Endometrial microvascular endothelial cells (primary cell): ENCODE results near the gene ZACN. TPM values are rescaled to one million over a fixed set of nuclear protein-coding genes. Genes with fewer than 3 reads are reported as not detected.
"Not testable (repeated sequence)": the region's sequence is repeated elsewhere in the genome, so short reads cannot be mapped to it uniquely, and the experiment has no call there.

Source experiments
- in situ Hi-C: cut with HindIII; loops from 2 replicates; pipeline ENCODE4 v1.10.0; 2017; ENCODE audit warnings: low sequenced_read_pairs, low pct_unique_long_range_greater_than_20kb; ENCODE audit errors: inconsistent ontology term
- total RNA-seq: library from RNA; depleted of rRNA; stranded (reverse); fragments of >200 nt; gene quantifications from one replicate; pipeline ENCODE4 v1.2.3, GENCODE V29; 2015; ENCODE audit errors: inconsistent ontology term

The ZACN gene
- total RNA-seq, 1 donor from 2014 or later, result not detected

DNA sequence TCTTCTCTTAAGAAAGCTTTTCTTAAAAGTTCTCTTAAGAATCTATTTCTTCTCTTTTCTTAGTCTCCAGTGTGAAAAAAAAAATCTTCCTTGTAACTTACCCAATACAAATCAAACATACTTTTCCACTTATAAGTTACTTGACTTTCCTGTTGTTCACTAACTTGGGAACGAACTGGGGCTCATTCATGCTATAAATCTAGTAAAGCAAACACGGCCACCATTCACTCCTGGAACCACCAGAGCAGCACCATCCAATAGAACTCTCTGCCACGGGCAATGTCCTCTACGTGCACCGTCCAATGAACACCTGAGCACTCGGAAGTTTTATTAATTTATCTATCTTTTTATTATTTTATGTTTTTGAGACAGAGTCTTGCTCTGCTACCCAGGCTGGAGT, 27.4 kb upstream of the ZACN start:
- in situ Hi-C loops, result no loop called here

DNA sequence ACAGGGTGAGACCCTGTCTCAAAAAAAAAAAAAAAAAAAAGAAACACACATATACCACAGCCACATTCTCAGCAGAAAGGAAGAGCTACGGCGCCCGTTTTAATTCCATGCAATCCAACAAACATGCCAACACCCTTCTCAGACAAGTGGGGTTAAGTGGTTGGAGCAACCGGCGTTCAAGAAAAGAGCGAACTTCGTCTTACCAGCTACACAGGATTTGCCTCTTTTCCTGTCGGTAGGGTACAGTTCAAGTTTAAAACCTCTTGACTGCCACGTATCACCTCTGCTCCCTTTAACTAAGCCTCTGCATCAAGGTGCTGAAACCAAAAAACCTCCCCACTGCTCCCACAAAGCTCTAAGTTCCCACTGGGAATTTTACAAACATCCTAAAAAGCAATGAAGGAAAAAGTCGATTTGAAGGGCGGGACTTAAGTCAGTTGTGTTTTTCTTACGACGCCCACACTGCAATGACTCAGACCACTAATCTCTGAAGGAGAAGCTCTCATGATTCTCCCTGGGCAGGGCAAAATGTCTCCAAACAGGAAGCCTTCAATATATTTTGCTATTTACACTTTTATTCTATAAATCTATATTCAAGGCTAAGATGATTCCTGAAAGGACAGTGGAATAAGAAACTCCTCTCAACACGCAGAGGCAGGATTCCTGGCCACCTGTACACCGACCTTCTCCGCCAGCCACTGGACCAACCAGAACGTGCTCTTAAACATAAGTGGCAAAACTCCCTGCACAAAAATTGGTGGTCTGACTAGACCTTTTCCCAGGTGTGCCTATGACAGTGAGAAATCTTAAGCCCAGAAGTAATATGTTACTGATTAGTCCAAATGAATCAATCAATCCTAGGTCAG, 25.5 kb upstream of the ZACN start:
- in situ Hi-C loops, result no loop called here

DNA sequence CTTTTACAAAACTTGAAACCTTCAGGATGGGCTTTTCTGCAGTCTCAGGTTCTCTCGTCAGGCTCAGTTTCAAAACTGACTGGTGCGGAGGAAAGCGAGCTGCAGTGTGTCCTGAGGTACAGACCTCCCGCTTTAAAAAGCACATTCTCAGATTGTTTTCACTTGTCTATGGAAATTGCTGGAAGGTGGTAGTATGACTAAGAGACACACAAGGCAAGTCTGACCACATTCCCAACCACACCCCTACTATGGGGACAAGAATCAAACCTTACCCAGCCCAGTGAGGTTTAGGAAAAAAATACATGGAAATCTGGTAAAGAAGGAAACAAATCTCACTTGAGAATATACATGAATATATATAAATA, 24.9 kb upstream of the ZACN start:
- in situ Hi-C loops, result no loop called here

DNA sequence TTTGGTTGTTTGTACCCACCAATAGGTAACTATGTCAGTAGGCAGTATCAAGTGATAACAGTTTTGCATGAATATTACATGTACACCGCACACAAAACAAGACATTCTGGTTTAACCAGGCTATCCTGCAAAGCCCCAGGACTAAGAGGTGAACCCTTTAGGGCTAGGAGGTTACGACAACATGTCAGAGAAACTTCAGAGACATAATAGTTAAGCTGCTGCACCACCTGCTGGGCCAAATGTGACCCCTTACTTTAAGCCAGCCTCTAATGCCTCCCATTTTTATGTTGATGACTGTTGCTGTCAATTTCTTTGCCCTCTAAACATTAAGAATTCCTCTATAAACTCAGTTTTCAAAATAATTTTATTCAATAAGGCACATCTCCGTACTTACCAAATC, 22.1 kb upstream of the ZACN start:
- in situ Hi-C loops, result no loop called here

DNA sequence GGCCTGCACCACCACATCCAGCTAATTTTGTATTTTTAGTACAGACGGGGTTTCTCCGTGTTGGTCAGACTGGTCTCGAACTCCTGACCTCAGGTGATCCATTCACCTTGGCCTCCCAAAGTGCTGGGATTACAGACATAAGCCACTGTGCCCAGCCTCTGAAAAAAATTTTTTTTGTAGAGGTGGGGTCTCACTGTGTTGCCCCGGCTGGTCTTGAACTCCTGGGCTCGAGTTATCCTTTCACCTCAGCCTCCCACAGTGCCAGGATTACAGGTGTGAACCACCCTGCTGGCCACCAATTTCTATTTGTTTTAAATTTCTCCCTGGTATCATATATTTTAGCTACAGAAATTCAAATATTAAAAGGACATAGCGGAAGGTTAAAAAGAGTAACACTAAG, 20.7 kb upstream of the ZACN start:
- in situ Hi-C loops, result not testable (repeated sequence)

DNA sequence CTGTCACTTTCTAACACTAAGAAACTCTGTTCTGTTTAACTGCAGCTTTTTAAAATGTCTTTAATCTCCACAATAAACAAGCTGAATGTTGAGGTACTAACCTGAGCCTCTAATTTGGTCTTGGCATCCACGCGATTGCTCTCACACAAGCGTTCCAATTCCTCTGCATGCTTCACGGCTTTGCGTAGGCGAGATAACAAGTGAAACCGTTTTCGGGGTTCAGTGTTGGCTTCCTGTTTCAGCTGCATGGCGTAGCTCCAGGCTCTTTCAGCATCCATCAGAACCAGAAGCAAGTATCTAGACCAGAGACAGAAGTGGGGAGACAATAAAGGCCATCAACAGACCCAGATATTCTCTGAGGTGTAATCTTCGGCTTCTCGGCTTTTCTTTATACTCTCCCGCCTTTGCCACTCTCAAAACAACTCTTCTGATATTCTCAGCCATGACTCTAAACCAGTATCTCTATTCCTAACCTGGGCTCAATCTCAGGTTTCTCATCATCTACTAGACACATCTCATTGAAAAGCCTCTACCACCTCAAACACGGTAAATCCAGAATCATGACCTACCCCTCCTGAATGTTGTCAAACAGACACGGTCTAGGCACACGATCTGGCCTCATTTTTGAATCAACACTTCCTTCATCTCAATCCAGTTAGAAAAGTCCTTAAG, 15.0 kb upstream of the ZACN start:
- in situ Hi-C loops, result no loop called here

DNA sequence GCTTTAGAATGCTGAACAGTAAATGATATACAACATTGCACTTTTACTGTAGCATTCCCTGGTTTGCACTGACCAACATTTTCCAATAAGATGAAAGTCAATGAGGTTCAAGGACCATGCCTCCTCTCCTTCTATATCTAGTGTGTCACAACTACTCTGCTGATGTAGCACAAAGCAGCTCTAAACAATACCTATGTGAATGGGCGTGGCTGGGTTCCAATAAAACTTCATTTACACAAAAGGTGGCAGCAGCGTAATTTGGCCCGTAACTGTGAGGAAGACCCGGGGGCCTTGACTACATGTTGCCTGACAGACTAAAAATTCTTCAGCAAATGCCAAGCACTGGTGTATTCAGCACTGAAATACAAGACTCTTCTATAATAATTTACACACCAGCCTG, 13.2 kb upstream of the ZACN start:
- in situ Hi-C loops, result no loop called here

DNA sequence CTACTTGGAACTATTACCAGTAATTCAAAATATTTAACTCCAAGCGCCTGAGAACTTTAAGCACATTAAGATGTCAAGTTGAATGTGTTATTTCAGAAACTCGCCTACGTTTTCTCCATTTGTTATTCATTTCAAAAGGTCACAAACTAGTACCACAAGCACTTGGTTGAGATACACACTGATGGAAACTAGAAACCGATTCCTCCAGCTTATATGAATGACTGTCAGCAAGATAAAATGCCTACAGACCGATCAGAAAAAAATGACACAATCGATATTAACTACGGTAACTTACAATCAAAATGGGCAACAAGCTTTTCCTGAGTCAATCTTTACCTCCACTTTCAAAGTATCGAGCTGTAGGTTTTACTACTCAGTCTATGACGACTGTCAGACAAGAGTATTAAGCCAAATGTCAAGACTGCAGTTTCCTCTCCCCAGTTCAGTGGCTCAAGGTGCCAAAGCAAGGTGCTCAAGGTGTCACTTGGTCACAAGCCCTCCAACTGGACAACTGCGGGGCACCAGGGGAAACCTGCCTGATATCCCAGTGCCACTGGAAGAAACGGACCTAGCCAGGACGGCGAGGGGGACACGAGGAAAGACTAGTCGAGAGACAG, 7.3 kb upstream of the ZACN start:
- in situ Hi-C loops, result no loop called here

DNA sequence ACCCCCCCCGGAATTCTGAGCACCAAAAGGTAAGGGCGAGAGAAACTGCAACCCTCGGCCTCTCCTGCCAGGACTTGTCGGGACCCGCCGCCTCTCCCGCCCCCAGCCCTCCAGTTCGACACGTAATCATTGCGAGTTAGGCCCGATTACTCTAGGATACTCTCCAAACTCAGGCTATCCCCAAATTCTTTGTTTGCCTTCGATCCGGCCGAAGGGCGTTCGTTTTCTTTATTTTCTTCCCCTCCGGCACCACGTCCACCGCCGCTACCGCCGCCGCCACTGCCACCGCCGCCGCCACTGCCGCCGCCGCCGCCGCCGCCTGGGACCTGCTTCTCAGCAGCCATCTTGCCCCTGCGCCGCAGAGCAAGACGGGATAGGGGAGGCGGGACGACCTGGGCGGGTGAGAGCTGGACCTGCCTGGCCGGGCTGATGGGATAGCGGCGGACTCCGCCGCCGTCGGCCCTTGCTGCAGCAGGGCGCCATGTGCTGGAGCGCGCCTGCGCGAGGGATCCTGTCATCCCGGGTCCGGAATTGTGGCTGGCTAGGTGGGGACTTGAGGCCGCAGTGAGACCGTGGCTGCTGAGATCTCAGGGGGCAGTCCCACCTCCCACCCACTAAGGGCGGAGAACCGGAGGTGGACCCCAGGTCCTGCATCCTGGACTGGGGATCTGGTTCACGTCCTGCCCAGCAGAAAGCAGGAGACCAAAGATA, 6.7 kb upstream of the ZACN start, which contains the start of gene SRP68:
Gene SRP68 (minus strand): TSS at position 370 of the 711 bp plus-strand sequence. CDS start 26 bp downstream, at position 344.
- in situ Hi-C loops, result no loop called here

DNA sequence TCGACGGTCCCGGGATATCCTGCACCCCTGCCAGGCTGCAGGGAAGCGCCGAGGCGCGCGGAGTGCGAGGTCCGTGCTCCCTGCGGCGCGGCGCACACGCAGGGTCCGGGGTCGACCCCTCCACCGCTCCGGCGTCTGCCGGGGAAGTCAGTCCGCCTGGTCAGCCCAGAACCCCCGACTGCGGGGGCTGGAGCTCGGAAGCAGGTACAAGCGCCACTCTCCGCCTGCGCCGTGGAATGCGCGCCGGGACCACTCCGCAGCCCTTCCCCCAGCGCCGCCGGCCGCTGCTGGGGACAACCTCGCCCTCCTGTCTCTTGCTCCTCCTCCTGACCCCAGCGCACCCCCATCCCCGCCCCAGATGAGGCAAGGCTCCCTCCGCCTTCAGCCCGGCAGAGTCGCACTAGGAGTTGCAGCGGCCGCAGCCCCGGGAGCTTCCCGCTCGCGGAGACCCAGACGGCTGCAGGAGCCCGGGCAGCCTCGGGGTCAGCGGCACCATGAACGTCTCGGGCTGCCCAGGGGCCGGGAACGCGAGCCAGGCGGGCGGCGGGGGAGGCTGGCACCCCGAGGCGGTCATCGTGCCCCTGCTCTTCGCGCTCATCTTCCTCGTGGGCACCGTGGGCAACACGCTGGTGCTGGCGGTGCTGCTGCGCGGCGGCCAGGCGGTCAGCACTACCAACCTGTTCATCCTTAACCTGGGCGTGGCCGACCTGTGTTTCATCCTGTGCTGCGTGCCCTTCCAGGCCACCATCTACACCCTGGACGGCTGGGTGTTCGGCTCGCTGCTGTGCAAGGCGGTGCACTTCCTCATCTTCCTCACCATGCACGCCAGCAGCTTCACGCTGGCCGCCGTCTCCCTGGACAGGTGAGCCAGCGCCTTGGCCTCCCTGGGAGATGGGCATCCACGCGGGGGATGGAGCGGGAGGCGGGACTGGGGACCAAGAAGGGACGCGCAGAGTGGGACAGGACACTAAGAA, 4.3 kb upstream of the ZACN start, which contains the start of gene GALR2:
Gene GALR2 (plus strand): TSS at position 392 of the 974 bp plus-strand sequence. CDS start 103 bp downstream, at position 495.
- in situ Hi-C loops, result no loop called here

DNA sequence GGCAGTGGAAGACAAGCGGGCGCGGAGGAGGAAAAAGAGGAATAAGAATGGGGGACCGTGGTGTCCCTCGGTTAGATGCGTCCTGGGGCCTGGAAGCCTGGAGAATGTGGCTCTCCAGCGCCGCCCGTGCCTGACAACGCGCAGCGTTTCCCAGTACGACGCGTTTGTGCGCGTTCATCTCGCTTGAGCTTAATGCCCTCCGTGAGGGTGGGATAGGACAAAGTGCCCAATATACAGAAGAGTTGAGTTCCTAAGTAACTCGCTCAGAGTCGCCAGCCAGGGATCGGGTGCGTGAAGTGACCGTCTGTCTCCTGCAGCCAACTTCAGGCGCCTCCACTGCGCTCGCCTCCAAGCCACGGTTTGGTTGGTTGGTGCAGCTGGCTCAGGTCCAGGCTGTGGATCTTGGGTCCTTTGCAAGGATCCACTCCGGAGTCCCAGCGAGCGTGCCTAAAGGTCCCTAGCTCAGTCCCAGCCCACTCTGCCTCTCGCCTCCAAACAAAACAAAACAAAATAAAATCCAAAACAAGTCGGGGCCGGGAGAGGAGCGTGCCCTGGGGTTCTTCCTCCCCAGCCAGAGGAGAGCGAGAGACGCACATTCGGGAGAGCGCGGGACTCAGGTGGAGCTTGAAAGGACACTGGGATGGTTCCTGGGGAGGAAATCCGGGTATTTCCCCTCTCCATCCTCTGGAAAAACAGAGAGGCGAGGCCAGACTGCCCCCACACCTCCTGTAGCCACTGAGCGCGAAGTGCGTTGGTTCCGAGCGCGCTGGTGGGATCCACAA, 3.4 kb upstream of the ZACN start:
- in situ Hi-C loops, result no loop called here

DNA sequence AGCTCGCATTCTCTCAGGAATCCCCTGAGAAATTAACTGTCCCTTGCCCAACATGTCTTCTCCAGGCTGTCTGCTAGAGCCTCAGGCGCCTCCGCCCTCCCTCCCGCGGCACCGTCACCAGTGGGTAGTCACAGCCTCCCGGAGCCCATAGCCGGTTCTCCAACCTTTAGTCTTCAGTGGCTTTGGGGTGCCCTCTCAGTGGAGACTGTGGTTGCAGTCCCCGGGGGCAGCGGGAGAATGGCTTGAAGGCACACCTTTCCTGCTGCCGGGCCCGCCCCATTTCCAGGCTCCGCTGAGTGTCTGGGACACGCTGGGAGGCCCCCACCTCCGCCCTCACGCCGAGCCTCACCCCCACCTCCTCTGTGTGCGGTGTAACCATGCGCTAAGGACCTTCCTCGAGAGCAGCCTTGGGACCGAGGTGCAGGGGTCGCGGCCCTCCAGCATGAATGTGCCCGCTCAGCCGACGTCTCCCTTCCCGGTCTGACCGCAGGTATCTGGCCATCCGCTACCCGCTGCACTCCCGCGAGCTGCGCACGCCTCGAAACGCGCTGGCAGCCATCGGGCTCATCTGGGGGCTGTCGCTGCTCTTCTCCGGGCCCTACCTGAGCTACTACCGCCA, 2.7 kb upstream of the ZACN start:
- in situ Hi-C loops, result no loop called here

DNA sequence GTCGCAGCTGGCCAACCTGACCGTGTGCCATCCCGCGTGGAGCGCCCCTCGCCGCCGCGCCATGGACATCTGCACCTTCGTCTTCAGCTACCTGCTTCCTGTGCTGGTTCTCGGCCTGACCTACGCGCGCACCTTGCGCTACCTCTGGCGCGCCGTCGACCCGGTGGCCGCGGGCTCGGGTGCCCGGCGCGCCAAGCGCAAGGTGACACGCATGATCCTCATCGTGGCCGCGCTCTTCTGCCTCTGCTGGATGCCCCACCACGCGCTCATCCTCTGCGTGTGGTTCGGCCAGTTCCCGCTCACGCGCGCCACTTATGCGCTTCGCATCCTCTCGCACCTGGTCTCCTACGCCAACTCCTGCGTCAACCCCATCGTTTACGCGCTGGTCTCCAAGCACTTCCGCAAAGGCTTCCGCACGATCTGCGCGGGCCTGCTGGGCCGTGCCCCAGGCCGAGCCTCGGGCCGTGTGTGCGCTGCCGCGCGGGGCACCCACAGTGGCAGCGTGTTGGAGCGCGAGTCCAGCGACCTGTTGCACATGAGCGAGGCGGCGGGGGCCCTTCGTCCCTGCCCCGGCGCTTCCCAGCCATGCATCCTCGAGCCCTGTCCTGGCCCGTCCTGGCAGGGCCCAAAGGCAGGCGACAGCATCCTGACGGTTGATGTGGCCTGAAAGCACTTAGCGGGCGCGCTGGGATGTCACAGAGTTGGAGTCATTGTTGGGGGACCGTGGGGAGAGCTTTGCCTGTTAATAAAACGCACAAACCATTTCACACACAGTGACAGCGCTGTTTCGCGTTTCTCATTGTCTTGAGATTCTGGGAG, 2.0 kb upstream of the ZACN start:
- in situ Hi-C loops, result no loop called here

DNA sequence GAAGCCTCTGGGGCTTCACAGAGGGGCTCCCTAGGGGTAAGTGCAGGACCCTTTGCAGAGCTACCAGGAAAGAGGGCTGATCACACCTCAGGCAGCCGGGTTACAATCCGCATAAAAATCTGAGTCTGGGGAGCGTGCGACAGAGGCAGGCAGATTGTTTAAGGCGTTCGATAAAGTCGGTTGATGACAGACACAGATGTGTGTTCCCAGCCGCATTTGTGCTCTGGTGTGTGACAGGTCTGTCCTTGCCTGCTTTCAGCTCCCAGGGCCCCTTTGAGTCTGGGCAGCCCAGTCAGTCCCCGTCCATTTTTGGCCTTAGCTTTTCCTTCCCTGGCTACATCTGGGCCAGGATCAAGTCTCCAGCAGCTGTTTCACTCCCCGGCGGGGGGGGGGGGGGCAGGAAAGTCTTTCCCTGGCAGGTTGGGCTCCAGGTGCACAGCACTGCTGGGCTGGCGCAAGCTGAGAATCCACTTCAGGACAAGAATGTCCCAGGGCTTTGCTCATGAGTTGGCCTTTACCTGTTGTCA, 1.3 kb upstream of the ZACN start:
- in situ Hi-C loops, result no loop called here

DNA sequence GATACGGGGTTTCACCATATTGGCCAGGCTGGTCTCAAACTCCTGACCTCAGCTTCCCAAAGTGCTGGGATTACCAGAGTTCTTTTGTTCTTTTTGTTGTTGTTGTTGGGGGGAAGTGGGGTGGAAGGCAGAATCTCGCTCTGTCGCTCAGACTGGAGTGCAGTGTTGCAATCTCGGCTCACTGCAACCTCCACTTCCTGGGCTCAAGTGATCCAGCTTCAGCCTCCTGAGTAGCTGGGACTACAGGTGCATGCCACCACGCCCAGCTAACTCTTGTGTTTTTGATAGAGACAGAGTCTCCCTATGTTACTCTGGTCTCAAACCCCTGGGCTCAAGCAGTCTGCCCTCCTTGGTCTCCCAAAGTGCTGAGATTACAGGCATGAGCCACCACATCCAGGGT, 612 bp upstream of the ZACN start:
- in situ Hi-C loops, result not testable (repeated sequence)

DNA sequence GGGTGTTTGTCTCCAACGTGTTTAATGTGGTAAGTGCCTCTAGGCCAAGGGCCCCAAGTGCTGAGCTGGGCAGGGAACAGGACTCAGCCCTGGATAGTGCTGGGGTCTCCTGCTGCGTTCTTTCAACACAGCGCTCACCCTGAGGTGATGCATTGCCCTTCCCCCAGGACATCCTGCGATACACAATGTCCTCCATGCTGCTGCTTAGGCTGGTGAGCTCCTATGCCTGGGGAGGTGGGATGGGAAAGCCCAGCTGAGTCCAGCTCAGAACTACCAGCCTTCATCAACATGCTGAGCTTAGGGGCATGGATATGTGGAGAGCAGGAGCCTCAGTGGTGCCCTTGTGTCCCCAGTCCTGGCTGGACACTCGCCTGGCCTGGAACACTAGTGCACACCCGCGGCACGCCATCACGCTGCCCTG, 563 bp downstream of the ZACN start:
- in situ Hi-C loops, result no loop called here
